ENCODE data around the gene SHE. TPM values are rescaled to one million over a fixed set of nuclear protein-coding genes. Genes with fewer than 3 reads are reported as not detected.

SHE gene
- total and polyA plus RNA-seq, 4 donors: 3.1 to 7.5 (median 4.7) TPM

DNA sequence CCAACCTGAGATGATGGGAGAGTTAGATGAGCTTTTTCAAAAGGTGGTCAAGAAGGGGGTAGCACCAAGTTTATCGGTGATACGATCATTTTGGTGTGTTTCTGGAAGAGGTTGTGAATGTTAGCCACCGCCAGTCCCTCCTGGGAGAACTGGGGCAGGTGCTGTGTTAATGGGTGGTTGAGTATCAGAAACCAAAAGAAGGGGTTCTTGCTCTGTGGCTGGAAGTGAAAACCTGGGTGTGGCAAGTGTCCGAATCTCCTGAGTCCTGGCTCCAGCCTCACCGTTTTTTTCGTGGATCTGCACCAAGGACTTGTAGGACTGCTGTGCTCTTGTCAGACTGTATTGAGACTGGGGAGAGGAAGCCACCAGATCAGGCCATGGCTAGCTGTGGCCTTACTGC, 48.4 kb upstream of the SHE start (continued):
- TF ChIP-seq, protein P1, sequence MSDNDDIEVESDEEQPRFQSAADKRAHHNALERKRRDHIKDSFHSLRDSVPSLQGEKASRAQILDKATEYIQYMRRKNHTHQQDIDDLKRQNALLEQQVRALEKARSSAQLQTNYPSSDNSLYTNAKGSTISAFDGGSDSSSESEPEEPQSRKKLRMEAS (IDR thresholded peaks at IDR 0.05): no peak
- TF ChIP-seq RAD21 (IDR thresholded peaks at IDR 0.05) (no peak), YY1 (IDR thresholded peaks at IDR 0.05) (no peak)

DNA sequence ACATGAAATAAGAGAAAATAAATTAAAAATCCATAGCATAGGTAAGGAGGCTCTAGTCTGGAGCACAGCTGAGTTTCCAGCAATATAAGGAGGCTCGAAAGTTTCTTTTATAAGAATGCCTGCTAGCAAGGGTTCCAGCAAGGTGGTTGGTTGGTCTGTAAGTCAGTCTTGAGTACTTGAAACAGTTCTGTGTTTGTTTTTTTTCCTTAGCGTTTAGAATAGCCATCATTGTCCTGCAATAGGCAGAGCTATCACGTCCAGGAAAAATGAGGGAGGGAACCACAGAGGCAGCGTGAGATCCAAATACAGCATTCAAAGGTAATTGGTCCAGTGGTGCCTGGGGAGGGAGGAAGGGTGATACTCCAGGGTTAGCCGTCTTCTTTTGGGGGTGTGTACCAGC, 47.9 kb upstream of the SHE start:
- 82% methylated on average over 5 of the region's 5 CpGs for WGBS
- no peak overlapping the region for H3K4me3 ChIP-seq (ENCODE audit: low read depth in 1 of 3, low read length in 3 of 3)
- no peak overlapping the region for H3K27ac ChIP-seq (ENCODE audit: low read depth in 1 of 2, low read length in 2 of 2)
- H3K9ac ChIP-seq (ENCODE audit: low read depth in 1 of 2, low read length in 2 of 2): no peak overlapping the region
- no peaks in the 10 kb centered on the region for H3K9me3 ChIP-seq (ENCODE audit: control insufficient read depth in 4 of 4, low read length in 3 of 4)
- H3K4me1 ChIP-seq (ENCODE audit: control insufficient read depth in 4 of 4, insufficient read depth in 4 of 4, low read length in 3 of 4): peaks cover 12 to 45% (median 37%) of the 10 kb centered on the region in 4 donors
- no peak for DNase-seq (ENCODE audit: low spot score)
- H3K36me3 ChIP-seq (ENCODE audit: control insufficient read depth in 4 of 4, insufficient read depth in 3 of 4, low read depth in 1 of 4, low read length in 3 of 4): peaks cover 23 to 61% (median 50%) of the 10 kb centered on the region in 4 donors
- TF ChIP-seq HNF4A (conservative IDR thresholded peaks at IDR 0.05): no peak
- TF ChIP-seq FOXA2 (IDR thresholded peaks at IDR 0.05): no peak
- TF ChIP-seq YY1 (IDR thresholded peaks at IDR 0.05): no peak
- no peak for TF ChIP-seq EGR1 (IDR thresholded peaks at IDR 0.05; ENCODE audit: low read depth in 2 of 2)
- TF ChIP-seq GABPA (IDR thresholded peaks at IDR 0.05 in 1 of 2, conservative IDR thresholded peaks at IDR 0.05 in 1 of 2): no peak
- TF ChIP-seq, protein P2, sequence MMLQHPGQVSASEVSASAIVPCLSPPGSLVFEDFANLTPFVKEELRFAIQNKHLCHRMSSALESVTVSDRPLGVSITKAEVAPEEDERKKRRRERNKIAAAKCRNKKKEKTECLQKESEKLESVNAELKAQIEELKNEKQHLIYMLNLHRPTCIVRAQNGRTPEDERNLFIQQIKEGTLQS (IDR thresholded peaks at IDR 0.05): no peak
- TF ChIP-seq TAF1 (conservative IDR thresholded peaks at IDR 0.05): no peak
- H3K27me3 ChIP-seq (ENCODE audit: control insufficient read depth in 4 of 4, insufficient read depth in 4 of 4, low read length in 3 of 4): no peaks in the 10 kb centered on the region

DNA sequence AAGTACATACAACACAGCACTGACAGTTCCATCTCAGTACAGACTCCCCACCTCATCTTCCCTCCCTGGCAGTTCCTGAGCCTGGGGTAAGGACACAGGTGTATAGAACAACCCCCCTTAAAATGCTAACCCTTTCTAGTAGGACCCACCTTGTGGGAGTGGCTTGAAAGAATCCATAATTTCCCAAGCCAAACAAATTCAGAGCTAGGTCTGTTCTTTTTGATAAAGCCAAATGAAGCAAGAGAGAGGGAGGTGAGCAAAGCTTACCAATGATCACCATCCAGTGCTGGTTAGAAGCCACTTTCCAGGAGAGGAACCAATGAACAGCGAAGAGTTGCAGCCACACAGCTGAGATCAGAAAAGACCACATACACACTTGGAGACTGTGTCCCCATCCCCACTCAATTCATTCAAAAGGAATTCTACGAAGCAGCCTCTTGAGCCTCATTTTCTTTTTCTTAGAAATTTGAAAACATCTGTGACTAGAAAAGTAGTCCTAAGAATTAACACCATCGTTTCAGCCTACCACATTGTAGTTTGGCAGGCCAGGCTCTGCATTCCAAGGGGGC, 47.1 kb upstream of the SHE start:
- WGBS: 71% methylated on average over 3 of the region's 3 CpGs
- no peak overlapping the region for H3K9ac ChIP-seq (ENCODE audit: low read depth in 1 of 2, low read length in 2 of 2)
- H3K4me3 ChIP-seq (ENCODE audit: low read depth in 1 of 3, low read length in 3 of 3): no peak overlapping the region
- H3K27ac ChIP-seq (ENCODE audit: low read depth in 1 of 2, low read length in 2 of 2): no peak overlapping the region
- DNase-seq (ENCODE audit: low spot score): no peak
- H3K4me1 ChIP-seq (ENCODE audit: control insufficient read depth in 4 of 4, insufficient read depth in 4 of 4, low read length in 3 of 4): peaks cover 12 to 45% (median 37%) of the 10 kb centered on the region in 4 donors
- TF ChIP-seq FOXA1 (IDR thresholded peaks at IDR 0.05) (no peak), JUND (IDR thresholded peaks at IDR 0.05) (no peak), SP1 (IDR thresholded peaks at IDR 0.05) (no peak), YY1 (IDR thresholded peaks at IDR 0.05) (no peak), RAD21 (IDR thresholded peaks at IDR 0.05) (no peak), EGR1 (IDR thresholded peaks at IDR 0.05; ENCODE audit: low read depth in 2 of 2) (no peak), RXRA (IDR thresholded peaks at IDR 0.05) (no peak), HNF4G (IDR thresholded peaks at IDR 0.05) (no peak), GABPA (IDR thresholded peaks at IDR 0.05 in 1 of 2, conservative IDR thresholded peaks at IDR 0.05 in 1 of 2) (no peak), NR2F2 (IDR thresholded peaks at IDR 0.05) (no peak), FOXA2 (IDR thresholded peaks at IDR 0.05) (no peak), TAF1 (conservative IDR thresholded peaks at IDR 0.05) (no peak), HNF4A (conservative IDR thresholded peaks at IDR 0.05) (no peak)
- TF ChIP-seq, protein P1 (IDR thresholded peaks at IDR 0.05): no peak
- TF ChIP-seq, protein P3, sequence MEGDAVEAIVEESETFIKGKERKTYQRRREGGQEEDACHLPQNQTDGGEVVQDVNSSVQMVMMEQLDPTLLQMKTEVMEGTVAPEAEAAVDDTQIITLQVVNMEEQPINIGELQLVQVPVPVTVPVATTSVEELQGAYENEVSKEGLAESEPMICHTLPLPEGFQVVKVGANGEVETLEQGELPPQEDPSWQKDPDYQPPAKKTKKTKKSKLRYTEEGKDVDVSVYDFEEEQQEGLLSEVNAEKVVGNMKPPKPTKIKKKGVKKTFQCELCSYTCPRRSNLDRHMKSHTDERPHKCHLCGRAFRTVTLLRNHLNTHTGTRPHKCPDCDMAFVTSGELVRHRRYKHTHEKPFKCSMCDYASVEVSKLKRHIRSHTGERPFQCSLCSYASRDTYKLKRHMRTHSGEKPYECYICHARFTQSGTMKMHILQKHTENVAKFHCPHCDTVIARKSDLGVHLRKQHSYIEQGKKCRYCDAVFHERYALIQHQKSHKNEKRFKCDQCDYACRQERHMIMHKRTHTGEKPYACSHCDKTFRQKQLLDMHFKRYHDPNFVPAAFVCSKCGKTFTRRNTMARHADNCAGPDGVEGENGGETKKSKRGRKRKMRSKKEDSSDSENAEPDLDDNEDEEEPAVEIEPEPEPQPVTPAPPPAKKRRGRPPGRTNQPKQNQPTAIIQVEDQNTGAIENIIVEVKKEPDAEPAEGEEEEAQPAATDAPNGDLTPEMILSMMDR (IDR thresholded peaks at IDR 0.05; ENCODE audit: low read depth, low read length, missing input control): no peak
- TF ChIP-seq, protein P4, sequence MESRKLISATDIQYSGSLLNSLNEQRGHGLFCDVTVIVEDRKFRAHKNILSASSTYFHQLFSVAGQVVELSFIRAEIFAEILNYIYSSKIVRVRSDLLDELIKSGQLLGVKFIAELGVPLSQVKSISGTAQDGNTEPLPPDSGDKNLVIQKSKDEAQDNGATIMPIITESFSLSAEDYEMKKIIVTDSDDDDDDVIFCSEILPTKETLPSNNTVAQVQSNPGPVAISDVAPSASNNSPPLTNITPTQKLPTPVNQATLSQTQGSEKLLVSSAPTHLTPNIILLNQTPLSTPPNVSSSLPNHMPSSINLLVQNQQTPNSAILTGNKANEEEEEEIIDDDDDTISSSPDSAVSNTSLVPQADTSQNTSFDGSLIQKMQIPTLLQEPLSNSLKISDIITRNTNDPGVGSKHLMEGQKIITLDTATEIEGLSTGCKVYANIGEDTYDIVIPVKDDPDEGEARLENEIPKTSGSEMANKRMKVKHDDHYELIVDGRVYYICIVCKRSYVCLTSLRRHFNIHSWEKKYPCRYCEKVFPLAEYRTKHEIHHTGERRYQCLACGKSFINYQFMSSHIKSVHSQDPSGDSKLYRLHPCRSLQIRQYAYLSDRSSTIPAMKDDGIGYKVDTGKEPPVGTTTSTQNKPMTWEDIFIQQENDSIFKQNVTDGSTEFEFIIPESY (IDR thresholded peaks at IDR 0.05): no peak
- TF ChIP-seq, protein P5, sequence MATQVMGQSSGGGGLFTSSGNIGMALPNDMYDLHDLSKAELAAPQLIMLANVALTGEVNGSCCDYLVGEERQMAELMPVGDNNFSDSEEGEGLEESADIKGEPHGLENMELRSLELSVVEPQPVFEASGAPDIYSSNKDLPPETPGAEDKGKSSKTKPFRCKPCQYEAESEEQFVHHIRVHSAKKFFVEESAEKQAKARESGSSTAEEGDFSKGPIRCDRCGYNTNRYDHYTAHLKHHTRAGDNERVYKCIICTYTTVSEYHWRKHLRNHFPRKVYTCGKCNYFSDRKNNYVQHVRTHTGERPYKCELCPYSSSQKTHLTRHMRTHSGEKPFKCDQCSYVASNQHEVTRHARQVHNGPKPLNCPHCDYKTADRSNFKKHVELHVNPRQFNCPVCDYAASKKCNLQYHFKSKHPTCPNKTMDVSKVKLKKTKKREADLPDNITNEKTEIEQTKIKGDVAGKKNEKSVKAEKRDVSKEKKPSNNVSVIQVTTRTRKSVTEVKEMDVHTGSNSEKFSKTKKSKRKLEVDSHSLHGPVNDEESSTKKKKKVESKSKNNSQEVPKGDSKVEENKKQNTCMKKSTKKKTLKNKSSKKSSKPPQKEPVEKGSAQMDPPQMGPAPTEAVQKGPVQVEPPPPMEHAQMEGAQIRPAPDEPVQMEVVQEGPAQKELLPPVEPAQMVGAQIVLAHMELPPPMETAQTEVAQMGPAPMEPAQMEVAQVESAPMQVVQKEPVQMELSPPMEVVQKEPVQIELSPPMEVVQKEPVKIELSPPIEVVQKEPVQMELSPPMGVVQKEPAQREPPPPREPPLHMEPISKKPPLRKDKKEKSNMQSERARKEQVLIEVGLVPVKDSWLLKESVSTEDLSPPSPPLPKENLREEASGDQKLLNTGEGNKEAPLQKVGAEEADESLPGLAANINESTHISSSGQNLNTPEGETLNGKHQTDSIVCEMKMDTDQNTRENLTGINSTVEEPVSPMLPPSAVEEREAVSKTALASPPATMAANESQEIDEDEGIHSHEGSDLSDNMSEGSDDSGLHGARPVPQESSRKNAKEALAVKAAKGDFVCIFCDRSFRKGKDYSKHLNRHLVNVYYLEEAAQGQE (IDR thresholded peaks at IDR 0.05): no peak
- TF ChIP-seq, protein P2 (IDR thresholded peaks at IDR 0.05): no peak
- H3K36me3 ChIP-seq (ENCODE audit: control insufficient read depth in 4 of 4, insufficient read depth in 3 of 4, low read depth in 1 of 4, low read length in 3 of 4): peaks cover 18 to 53% (median 42%) of the 10 kb centered on the region in 4 donors
- H3K27me3 ChIP-seq (ENCODE audit: control insufficient read depth in 4 of 4, insufficient read depth in 4 of 4, low read length in 3 of 4): no peaks in the 10 kb centered on the region
- H3K9me3 ChIP-seq (ENCODE audit: control insufficient read depth in 4 of 4, low read length in 3 of 4): no peaks in the 10 kb centered on the region

All from liver (tissue), 9 donors.